Measurements from ENCODE around the gene PHLPP1. TPM values are rescaled to one million over a fixed set of nuclear protein-coding genes. Genes with fewer than 3 reads are reported as not detected.

PHLPP1 gene
- total RNA-seq (2021) (13.7 and 17.5 TPM in 2 replicates), Bru-seq, nascent RNA (percentile 76 among the genes with signal in this experiment), BruChase-seq, experiment 1, labeled RNA remaining after a 2-hour chase (percentile 63 among the genes with signal in this experiment), BruChase-seq, experiment 2, labeled RNA remaining after a 6-hour chase (percentile 56 among the genes with signal in this experiment)
- long read RNA-seq, full-length matches to known transcripts = 13 of 16 reads
- long read RNA-seq, partial matches to known transcripts = 3 of 16 reads
- long read RNA-seq, other reads (novel, unspliced or antisense) = 0 of 16 reads

DNA sequence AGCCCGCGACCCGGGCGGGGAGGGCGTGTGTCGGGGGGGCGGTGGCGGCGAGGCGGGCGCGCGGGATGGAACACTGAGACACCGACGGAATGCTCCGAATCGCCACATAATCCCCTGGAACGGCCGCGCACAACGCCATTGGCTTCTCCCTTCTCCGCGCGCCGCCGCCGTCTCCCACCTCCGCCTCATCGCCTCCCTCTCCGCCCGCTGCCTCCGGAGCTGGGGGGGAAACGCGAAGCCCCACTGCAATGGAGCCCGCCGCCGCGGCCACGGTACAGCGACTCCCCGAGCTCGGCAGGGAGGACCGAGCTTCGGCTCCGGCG, at the start of gene PHLPP1:
TSS of gene PHLPP1 (plus strand) at position 106 of the 323 bp plus-strand sequence. CDS start at position 249, 143 bp downstream.
- Histone ChIP-seq H3K36me3 (ENCODE audit: insufficient read depth, low read length, poor library complexity, severe bottlenecking) (no peaks in the 10 kb centered on the region), H3K27ac (ENCODE audit: low read depth, low read length, poor library complexity, severe bottlenecking) (peak within 1 kb of the TSS; percentile 83), H3K27me3 (replicated peaks; ENCODE audit: insufficient read depth, low read depth, low read length, poor library complexity) (no peaks in the 10 kb centered on the region), H3K4me3 (ENCODE audit: low read depth, low read length, poor library complexity, severe bottlenecking) (peak within 1 kb of the TSS; percentile 76), H3K9me3 (ENCODE audit: low read depth, low read length, poor library complexity, severe bottlenecking) (no peaks in the 10 kb centered on the region), H3K4me1 (ENCODE audit: insufficient read depth, low read length, poor library complexity, severe bottlenecking) (peaks cover 29% of the 10 kb centered on the region)
- CTCF ChIA-PET = interaction anchor here (0.6 to 1.2 kb wide), 8 partner anchors 63 to 1263 kb away, joined by 3 to 7 read pairs (median 4); partner anchors contain the start of gene TNFRSF11A
- intact Hi-C loops (cut with micrococcal nuclease; ENCODE audit: unreplicated experiment) = loop anchor here (5.0 kb wide), 2 partner anchors 72 to 528 kb away; partner anchors contain the start of genes PIGN and RELCH
- no peak for DNase-seq (ENCODE audit: low spot score)
- POLR2A ChIA-PET (ENCODE audit: low non-redundant PET) = interaction anchor here (1.0 kb wide), 1 partner anchor 242 kb away, joined by 3 read pairs; no protein-coding TSS in a partner anchor
- BruUV-seq (replicated peaks) = no TSS peak
- no peak for TF ChIP-seq EZH2 (IDR thresholded peaks at IDR 0.05; ENCODE audit: borderline replicate concordance, low read depth, low read length, poor library complexity, severe bottlenecking)

DNA sequence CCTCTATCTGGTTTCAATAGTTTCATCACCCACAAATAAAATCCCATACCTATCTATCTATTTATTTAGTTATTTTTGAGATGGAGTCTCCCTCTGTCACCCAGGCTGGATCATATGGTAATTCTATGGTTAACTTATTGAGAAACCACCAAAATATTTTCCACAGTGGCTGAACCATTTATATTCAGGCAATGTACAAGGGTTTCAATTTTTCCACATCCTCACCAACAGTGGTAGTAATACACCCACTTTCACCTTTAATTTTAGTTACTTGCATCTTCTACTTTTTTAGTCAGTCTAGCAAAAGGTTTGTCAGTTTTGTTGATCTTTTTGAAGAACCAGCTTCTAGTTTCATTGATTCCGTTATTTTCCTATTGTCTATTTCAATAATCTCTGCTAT, 46.1 kb upstream of the PHLPP1 start:
- no peak overlapping the region for H3K27ac ChIP-seq (ENCODE audit: low read depth, low read length, poor library complexity, severe bottlenecking)
- peaks cover 14% of the 10 kb centered on the region for H3K4me1 ChIP-seq (ENCODE audit: insufficient read depth, low read length, poor library complexity, severe bottlenecking)
- H3K4me3 ChIP-seq (ENCODE audit: low read depth, low read length, poor library complexity, severe bottlenecking) = no peak overlapping the region
- BruUV-seq (replicated peaks) = no TSS peak
- H3K27me3 ChIP-seq (replicated peaks; ENCODE audit: insufficient read depth, low read depth, low read length, poor library complexity) = no peaks in the 10 kb centered on the region
- CTCF ChIA-PET = no interaction called here
- TF ChIP-seq, protein P1, sequence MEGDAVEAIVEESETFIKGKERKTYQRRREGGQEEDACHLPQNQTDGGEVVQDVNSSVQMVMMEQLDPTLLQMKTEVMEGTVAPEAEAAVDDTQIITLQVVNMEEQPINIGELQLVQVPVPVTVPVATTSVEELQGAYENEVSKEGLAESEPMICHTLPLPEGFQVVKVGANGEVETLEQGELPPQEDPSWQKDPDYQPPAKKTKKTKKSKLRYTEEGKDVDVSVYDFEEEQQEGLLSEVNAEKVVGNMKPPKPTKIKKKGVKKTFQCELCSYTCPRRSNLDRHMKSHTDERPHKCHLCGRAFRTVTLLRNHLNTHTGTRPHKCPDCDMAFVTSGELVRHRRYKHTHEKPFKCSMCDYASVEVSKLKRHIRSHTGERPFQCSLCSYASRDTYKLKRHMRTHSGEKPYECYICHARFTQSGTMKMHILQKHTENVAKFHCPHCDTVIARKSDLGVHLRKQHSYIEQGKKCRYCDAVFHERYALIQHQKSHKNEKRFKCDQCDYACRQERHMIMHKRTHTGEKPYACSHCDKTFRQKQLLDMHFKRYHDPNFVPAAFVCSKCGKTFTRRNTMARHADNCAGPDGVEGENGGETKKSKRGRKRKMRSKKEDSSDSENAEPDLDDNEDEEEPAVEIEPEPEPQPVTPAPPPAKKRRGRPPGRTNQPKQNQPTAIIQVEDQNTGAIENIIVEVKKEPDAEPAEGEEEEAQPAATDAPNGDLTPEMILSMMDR (conservative IDR thresholded peaks at IDR 0.05; ENCODE audit: low read depth, low read length) = no peak
- no peak for TF ChIP-seq EZH2 (IDR thresholded peaks at IDR 0.05; ENCODE audit: borderline replicate concordance, low read depth, low read length, poor library complexity, severe bottlenecking)
- H3K9me3 ChIP-seq (ENCODE audit: low read depth, low read length, poor library complexity, severe bottlenecking) = peaks cover 7% of the 10 kb centered on the region
- POLR2A ChIA-PET (ENCODE audit: low non-redundant PET) = no interaction called here
- no peaks in the 10 kb centered on the region for H3K36me3 ChIP-seq (ENCODE audit: insufficient read depth, low read length, poor library complexity, severe bottlenecking)
- intact Hi-C loops (cut with micrococcal nuclease; ENCODE audit: unreplicated experiment) = no loop called here
- no peak for DNase-seq (ENCODE audit: low spot score)

DNA sequence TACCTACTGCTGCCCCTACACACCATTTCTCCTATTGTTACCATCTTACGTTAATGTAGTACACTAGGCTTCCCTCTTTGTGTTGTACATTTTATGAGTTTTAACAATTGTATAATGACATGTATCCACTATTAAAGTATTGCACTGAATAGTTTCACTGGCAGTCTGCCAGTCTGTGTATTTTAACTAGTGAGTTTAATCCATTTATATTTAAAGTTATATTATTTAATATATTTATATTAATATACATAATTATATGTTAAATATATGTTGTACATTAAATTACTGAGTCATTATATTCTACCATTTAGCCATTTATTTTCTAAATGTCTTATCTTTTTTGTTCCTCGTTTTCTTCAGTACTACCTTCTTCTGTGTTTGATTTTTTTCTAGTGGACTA, 44.8 kb upstream of the PHLPP1 start:
- POLR2A ChIA-PET (ENCODE audit: low non-redundant PET) = interaction anchor here (0.7 kb wide), 1 partner anchor 401 kb away, joined by 3 read pairs; no protein-coding TSS in a partner anchor
- CTCF ChIA-PET = no interaction called here
- Histone ChIP-seq H3K36me3 (ENCODE audit: insufficient read depth, low read length, poor library complexity, severe bottlenecking) (no peaks in the 10 kb centered on the region), H3K27me3 (replicated peaks; ENCODE audit: insufficient read depth, low read depth, low read length, poor library complexity) (no peaks in the 10 kb centered on the region), H3K27ac (ENCODE audit: low read depth, low read length, poor library complexity, severe bottlenecking) (no peak overlapping the region), H3K9me3 (ENCODE audit: low read depth, low read length, poor library complexity, severe bottlenecking) (peaks cover 7% of the 10 kb centered on the region), H3K4me1 (ENCODE audit: insufficient read depth, low read length, poor library complexity, severe bottlenecking) (peaks cover 18% of the 10 kb centered on the region), H3K4me3 (ENCODE audit: low read depth, low read length, poor library complexity, severe bottlenecking) (no peak overlapping the region)
- intact Hi-C loops (cut with micrococcal nuclease; ENCODE audit: unreplicated experiment) = loop anchor here (5.0 kb wide), 1 partner anchor 223 kb away; no protein-coding TSS in a partner anchor
- TF ChIP-seq, protein P1 (conservative IDR thresholded peaks at IDR 0.05; ENCODE audit: low read depth, low read length) = no peak
- no peak for TF ChIP-seq EZH2 (IDR thresholded peaks at IDR 0.05; ENCODE audit: borderline replicate concordance, low read depth, low read length, poor library complexity, severe bottlenecking)
- DNase-seq (ENCODE audit: low spot score) = no peak
- BruUV-seq (replicated peaks) = no TSS peak
